Stimulated activated CD8-positive, alpha-beta memory T cell treated with anti-CD3 and anti-CD28 coated beads, Interleukin-4, amount 100 ng/mL, for 4 hours (primary cell): ENCODE measurements around the gene PPM1M.

Experiments
- DNase-seq, 2 donors: peaks; one replicate each; pipeline ENCODE4 v3.0.0-alpha.2; 2020; ENCODE audit warnings: low read depth in 2 of 2, low spot score in 1 of 2

Gene PPM1M

DNA sequence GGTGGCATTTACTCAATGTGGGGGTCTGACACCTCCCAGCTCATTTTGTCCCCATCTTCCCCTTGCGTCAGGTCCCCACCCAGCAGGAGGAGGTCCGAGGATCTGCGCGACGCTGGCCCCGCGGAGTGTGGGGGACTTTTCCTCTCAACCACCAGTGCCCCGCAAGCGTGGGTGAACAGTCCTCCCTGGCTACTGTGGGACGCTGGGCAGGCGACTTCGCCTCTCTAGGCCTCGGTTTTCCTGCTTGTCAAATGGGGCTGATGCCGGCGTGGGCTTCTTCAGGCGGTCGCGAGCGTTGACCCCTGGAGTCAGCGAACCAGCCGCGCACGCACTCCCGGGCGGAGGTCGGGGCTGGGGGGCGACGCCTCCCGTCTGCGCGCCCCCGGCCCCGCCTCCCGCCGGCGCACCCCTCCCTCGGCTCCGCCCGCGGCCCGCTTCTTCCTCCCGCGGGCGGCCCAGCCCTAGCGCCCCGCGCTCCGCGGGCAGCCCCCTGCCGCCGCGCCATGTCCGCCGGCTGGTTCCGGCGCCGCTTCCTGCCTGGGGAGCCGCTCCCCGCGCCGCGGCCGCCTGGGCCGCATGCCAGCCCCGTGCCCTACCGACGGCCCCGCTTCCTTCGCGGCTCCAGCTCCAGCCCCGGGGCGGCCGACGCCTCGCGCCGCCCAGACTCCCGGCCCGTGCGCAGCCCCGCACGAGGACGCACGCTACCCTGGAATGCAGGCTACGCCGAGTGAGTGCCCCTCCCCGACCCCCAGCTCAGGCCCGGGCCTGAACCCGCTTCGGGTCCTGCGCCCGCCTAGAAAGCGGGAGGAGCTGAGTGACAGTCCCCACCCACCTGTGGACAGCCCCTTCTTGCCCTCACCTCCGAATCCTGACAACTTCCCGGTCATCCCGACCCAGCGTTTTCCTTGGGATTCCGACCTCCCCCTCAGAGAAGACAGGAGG lies at the start of gene PPM1M:
TSS of gene PPM1M (plus strand) at position 438 of the 942 bp plus-strand sequence. CDS start at position 504, 66 bp downstream.
- peak in 1 of 2 donors; percentile 30 for DNase-seq

- no peak for DNase-seq
Measured at GRCh38 chr3:52195823-52196331, 49.7 kb upstream of the PPM1M start.

GRCh38 chr3:52196977-52197376 lies 48.6 kb upstream of the PPM1M start:
- no peak for DNase-seq

GRCh38 chr3:52197499-52197841 lies 48.1 kb upstream of the PPM1M start:
- DNase-seq: no peak

GRCh38 chr3:52197842-52198625 lies 47.5 kb upstream of the PPM1M start, which contains the start of gene ALAS1:
Gene ALAS1, plus strand, starts transcription at chr3:52198160. Its CDS starts 1,082 bp downstream, at chr3:52199242.
- DNase-seq: peak; percentile 85 to 86

DNA sequence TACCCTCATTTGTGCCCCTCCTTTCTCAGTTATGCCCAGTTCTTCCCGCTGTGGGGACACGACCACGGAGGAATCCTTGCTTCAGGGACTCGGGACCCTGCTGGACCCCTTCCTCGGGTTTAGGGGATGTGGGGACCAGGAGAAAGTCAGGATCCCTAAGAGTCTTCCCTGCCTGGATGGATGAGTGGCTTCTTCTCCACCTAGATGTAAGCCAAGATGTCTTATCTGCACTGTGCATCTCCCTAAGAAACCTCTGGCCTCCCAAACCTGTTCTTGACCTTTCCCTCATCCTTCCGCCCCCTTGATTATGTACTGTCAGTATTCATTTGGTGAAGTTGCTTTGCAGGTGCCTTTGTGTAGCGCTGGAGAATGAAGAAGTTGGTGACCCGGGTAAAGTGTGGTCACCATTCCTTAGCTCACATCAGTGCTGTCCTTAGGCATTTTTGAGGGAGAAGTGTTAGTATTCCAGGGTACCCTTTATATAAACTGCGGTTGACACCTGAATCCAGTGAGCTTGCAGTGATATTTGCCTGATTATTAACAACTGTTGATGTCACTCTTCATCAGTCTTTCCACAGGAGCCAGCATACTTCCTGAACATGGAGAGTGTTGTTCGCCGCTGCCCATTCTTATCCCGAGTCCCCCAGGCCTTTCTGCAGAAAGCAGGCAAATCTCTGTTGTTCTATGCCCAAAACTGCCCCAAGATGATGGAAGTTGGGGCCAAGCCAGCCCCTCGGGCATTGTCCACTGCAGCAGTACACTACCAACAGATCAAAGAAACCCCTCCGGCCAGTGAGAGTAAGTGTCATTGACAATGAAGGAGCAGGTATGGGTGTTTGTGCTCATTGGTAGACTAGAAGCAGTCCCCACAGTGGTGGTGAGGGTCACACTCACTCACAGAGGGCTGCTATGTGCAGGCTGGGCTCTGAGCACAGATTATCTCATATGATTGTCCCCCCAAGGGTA lies 46.6 kb upstream of the PPM1M start:
- DNase-seq: no peak

DNA sequence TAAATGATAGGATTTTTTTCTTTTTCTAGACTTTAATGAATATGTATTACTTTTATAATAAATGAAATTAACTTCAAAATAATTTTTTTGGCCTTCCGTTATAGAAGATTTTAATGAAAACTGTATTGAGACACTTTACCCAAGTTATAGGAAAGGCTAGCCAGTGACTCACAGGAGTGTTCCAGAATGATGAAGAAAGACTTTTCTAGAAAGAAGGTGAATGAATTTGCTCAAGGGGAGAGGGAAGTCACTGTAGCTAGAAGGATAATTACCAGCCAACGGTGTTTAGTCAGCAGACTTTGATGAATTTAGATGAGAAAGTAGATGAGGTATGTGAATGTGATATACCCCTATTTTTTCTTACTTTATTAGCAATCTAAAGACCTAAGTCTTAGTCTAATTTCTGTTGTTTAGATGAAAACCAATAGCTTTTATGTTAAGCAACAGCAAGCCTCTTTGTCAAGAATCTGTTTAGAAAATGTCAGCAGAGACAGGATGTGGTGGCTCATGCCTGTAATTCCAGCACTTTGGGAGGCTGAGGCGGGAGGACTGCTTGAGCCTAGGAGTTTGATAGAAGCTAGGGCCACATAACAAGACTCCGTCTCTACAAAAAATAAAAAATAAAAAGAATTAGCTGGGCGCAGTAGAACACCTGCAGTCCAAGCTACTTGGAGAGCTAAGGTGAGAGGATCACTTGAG lies 44.4 kb upstream of the PPM1M start:
- DNase-seq: no peak

GRCh38 chr3:52202384-52203077 lies 43.0 kb upstream of the PPM1M start:
- no peak for DNase-seq

GRCh38 chr3:52203701-52204100 lies 41.9 kb upstream of the PPM1M start:
- no peak for DNase-seq

DNA sequence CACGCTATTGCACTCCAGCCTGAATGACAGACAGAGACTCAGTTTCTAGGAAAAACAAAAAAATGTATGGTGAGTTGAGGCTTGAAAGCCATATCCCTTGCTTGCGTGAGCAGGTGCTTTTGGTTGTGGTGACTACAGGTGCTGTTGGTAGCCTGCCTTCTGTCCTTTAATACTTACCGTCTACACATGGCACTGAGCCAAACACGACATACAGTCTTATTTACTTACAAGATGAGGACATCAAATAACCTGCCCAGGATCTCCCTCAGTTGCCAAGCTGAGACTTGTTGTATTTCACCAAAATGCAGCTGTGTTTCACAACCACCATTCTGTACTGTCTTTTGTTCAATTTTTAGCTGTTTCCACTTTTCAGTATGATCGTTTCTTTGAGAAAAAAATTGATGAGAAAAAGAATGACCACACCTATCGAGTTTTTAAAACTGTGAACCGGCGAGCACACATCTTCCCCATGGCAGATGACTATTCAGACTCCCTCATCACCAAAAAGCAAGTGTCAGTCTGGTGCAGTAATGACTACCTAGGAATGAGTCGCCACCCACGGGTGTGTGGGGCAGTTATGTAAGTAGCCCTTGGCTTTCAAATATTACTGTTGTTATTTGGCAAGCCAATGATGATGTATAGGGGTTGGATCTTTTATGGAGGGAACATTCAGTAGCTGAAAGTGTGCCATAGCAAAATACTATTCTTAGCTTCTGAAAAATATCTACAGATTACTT lies 41.1 kb upstream of the PPM1M start:
- no peak for DNase-seq

DNA sequence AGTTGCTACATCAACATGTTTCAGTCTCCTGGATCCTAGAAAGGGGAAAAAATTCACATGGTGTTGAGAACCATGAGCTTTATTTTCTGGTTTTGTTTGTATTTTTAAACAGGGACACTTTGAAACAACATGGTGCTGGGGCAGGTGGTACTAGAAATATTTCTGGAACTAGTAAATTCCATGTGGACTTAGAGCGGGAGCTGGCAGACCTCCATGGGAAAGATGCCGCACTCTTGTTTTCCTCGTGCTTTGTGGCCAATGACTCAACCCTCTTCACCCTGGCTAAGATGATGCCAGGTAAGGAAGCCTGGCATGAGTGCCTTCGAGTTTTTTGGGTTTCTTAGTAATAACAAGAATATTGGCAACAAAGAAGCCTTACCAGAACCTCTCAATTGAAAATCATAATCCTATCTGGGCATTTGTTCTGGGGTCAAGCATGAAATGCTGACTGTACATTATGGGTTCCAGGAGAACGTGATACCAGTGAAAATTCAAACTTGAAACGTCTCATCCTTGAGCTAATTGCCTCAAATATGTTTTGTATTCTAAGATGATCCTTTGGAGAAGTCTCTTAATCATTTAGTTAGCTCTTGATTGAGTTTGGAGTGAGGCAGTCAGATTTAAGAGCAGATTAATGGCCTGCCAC lies 39.7 kb upstream of the PPM1M start:
- no peak for DNase-seq

GRCh38 chr3:52208556-52208955 lies 37.0 kb upstream of the PPM1M start:
- DNase-seq: no peak

DNA sequence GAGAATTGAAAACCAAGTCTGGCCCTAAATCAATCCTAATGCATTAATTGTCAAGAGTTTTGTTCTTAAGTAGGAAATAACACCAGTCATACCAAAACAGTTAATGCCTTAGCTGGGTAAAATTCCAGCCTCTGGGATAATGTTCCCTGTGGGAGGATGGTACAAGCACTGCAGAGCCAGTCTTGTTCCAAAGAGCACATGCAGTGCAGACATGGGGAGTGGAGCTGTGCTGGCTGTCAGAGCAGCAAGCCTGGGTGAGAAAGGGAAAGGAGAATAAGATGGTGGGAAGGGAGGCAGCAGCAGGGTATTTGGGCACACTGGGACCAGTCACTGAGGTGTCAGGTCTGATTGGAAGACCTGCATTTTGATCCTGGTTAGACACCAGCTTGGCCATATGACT lies 35.5 kb upstream of the PPM1M start:
- no peak for DNase-seq

GRCh38 chr3:52210550-52211046 lies 35.0 kb upstream of the PPM1M start:
- no peak for DNase-seq

GRCh38 chr3:52211268-52211891 lies 34.2 kb upstream of the PPM1M start:
- DNase-seq: no peak

- DNase-seq: no peak
Measured at GRCh38 chr3:52213005-52213404, 32.6 kb upstream of the PPM1M start.

DNA sequence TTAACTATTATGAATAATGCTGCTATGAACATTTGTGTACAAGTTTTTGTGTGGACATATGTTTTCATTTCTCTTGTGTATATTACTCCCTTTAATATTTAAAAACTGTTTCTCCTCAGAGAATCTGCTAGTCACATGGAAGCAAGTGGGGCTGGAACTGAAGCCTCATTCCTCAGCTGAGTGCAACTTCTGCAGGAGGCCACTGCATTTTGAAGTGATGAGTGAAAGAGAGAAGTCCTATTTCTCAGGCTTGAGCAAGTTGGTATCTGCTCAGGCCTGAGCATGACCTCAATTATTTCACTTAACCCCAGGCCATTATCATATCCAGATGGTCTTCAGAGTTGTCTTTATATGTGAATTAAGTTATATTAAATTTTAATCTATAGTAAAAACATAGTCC lies 31.7 kb upstream of the PPM1M start:
- no peak for DNase-seq

GRCh38 chr3:52215351-52215750 lies 30.2 kb upstream of the PPM1M start:
- DNase-seq: no peak
